Erythroblast (primary cell): ENCODE measurements around the gene NPIPA1.
"Not testable (repeated sequence)": the region's sequence is repeated elsewhere in the genome, so short reads cannot be mapped to it uniquely, and the experiment has no call there.

ENCODE experiments used
- DNase-seq, 2 experiments: peaks; one replicate each; lab custom pipeline; 2025; lab: John Stamatoyannopoulos, UW

The NPIPA1 gene

GRCh38 chr16:14937143-14937542 is at the start of gene NPIPA1:
TSS of gene NPIPA1 (plus strand) at chr16:14937443. CDS start at chr16:14937443, 0 bp downstream.
- not testable (repeated sequence) for DNase-seq

GRCh38 chr16:14892111-14892510 is 45.1 kb upstream of the NPIPA1 start:
- DNase-seq = not testable (repeated sequence)

- not testable (repeated sequence) for DNase-seq
These were observed 41.9 kb upstream of the NPIPA1 start for GRCh38 chr16:14895382-14895781.

GRCh38 chr16:14896023-14896422 is 41.2 kb upstream of the NPIPA1 start:
- DNase-seq = not testable (repeated sequence)

- DNase-seq = not testable (repeated sequence)
These were observed 40.1 kb upstream of the NPIPA1 start for GRCh38 chr16:14897006-14897664.

GRCh38 chr16:14898162-14898561 is 39.1 kb upstream of the NPIPA1 start:
- not testable (repeated sequence) for DNase-seq

GRCh38 chr16:14903191-14903957 is 33.9 kb upstream of the NPIPA1 start:
- not testable (repeated sequence) for DNase-seq

GRCh38 chr16:14909744-14910143 is 27.5 kb upstream of the NPIPA1 start:
- not testable (repeated sequence) for DNase-seq

- not testable (repeated sequence) for DNase-seq
These were observed 26.2 kb upstream of the NPIPA1 start for GRCh38 chr16:14910833-14911629.

GRCh38 chr16:14911954-14912353 is 25.3 kb upstream of the NPIPA1 start:
- not testable (repeated sequence) for DNase-seq

GRCh38 chr16:14912588-14912987 is 24.7 kb upstream of the NPIPA1 start:
- not testable (repeated sequence) for DNase-seq

- DNase-seq = not testable (repeated sequence)
These were observed 18.7 kb upstream of the NPIPA1 start for GRCh38 chr16:14918504-14918903.

GRCh38 chr16:14919837-14920600 is 17.2 kb upstream of the NPIPA1 start:
- DNase-seq = not testable (repeated sequence)

GRCh38 chr16:14922285-14922684 is 15.0 kb upstream of the NPIPA1 start:
- not testable (repeated sequence) for DNase-seq

- not testable (repeated sequence) for DNase-seq
These were observed 14.3 kb upstream of the NPIPA1 start for GRCh38 chr16:14922968-14923367.

- not testable (repeated sequence) for DNase-seq
These were observed 13.7 kb upstream of the NPIPA1 start for GRCh38 chr16:14923394-14924088.

- DNase-seq = not testable (repeated sequence)
These were observed 12.9 kb upstream of the NPIPA1 start for GRCh38 chr16:14924359-14924758.

GRCh38 chr16:14924982-14925381 is 12.3 kb upstream of the NPIPA1 start:
- DNase-seq = not testable (repeated sequence)

GRCh38 chr16:14928064-14928714 is 9.1 kb upstream of the NPIPA1 start:
- not testable (repeated sequence) for DNase-seq

- not testable (repeated sequence) for DNase-seq
These were observed 8.1 kb upstream of the NPIPA1 start for GRCh38 chr16:14929176-14929575.
